ENCODE measurements around the gene CKMT2. TPM values are rescaled to one million over a fixed set of nuclear protein-coding genes. Genes with fewer than 3 reads are reported as not detected.

CKMT2 gene
- total RNA-seq, 1 experiment from 2014 or later: 1.8 TPM

DNA sequence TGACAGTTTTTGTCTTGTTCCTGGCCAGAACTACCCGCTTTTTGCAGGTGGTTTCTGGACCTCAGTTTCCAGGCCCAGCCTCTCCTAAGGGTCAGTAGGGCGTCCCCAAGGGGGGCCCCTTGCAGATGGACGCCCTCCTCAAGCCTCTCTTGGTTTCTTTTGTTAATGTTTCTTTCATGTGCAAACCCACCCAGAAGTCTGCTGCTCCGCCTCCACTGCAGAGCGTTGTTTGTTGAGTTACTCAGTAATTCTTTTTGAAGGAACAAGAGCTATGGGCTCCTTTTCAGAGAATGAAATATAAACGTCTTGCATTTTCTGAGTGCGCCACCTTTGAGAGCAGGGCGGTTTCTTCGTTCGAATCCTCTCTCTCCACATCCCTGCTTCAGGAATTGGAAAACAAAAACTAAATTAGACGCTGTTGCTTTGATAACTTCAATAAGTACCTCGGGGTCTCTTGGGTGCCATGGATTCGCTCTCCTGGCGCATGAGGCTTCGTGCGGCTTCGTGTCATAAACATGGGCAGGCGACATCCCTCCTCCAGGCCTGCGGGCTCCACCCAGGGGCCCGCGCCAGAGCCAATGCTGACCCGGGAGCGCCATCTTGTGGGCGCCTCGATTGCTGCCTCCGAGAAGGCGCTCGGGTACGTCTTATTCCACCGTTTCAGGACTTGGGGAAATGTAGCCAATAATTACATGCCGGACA lies 38.3 kb upstream of the CKMT2 start:
- Mint-ChIP-seq H3K4me1 (peaks cover 34% of the 10 kb centered on the region), H3K27ac (no peak overlapping the region), H3K4me3 (peak overlapping the region; percentile 52), H3K27me3 (ENCODE audit: low read depth) (peaks cover 4% of the 10 kb centered on the region), H3K36me3 (no peaks in the 10 kb centered on the region), H3K9me3 (no peaks in the 10 kb centered on the region)
- peak; percentile 95 for ATAC-seq
- peak; percentile 89 for DNase-seq (ENCODE audit: low spot score)
- POLR2A ChIA-PET: no interaction called here
- CTCF ChIA-PET: interaction anchor here (0.6 to 2.3 kb wide), 12 partner anchors 10 to 483 kb away, joined by 3 to 15 read pairs (median 4); no protein-coding TSS in a partner anchor
- TF ChIP-seq CREB1 (CRISPR knock-in tag; IDR thresholded peaks at IDR 0.05) (no peak), TEAD1 (CRISPR knock-in tag; IDR thresholded peaks at IDR 0.05) (0 out of 2 replicates have a peak, but pooled peaks have one; percentile 52), GABPB1 (CRISPR knock-in tag; IDR thresholded peaks at IDR 0.05) (no peak), JAZF1 (CRISPR knock-in tag; IDR thresholded peaks at IDR 0.05) (no peak), EMX1 (CRISPR knock-in tag; IDR thresholded peaks at IDR 0.05) (no peak), NR1H2 (CRISPR knock-in tag; IDR thresholded peaks at IDR 0.05) (no peak), IRF2 (CRISPR knock-in tag; IDR thresholded peaks at IDR 0.05; ENCODE audit: borderline replicate concordance, low read depth) (no peak), TP53 (CRISPR knock-in tag; IDR thresholded peaks at IDR 0.05) (no peak), SOX15 (CRISPR knock-in tag; IDR thresholded peaks at IDR 0.05) (no peak), KAT7 (CRISPR knock-in tag; IDR thresholded peaks at IDR 0.05; ENCODE audit: borderline replicate concordance) (no peak), NFATC4 (CRISPR knock-in tag; IDR thresholded peaks at IDR 0.05) (no peak), ZNF138 (CRISPR knock-in tag; conservative IDR thresholded peaks at IDR 0.05) (no peak), HMGA2 (CRISPR knock-in tag; IDR thresholded peaks at IDR 0.05) (no peak)
- TF ChIP-seq, protein P1, sequence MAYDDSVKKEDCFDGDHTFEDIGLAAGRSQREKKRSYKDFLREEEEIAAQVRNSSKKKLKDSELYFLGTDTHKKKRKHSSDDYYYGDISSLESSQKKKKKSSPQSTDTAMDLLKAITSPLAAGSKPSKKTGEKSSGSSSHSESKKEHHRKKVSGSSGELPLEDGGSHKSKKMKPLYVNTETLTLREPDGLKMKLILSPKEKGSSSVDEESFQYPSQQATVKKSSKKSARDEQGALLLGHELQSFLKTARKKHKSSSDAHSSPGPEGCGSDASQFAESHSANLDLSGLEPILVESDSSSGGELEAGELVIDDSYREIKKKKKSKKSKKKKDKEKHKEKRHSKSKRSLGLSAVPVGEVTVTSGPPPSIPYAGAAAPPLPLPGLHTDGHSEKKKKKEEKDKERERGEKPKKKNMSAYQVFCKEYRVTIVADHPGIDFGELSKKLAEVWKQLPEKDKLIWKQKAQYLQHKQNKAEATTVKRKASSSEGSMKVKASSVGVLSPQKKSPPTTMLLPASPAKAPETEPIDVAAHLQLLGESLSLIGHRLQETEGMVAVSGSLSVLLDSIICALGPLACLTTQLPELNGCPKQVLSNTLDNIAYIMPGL (CRISPR knock-in tag; IDR thresholded peaks at IDR 0.05): no peak
- TF ChIP-seq, protein P2, sequence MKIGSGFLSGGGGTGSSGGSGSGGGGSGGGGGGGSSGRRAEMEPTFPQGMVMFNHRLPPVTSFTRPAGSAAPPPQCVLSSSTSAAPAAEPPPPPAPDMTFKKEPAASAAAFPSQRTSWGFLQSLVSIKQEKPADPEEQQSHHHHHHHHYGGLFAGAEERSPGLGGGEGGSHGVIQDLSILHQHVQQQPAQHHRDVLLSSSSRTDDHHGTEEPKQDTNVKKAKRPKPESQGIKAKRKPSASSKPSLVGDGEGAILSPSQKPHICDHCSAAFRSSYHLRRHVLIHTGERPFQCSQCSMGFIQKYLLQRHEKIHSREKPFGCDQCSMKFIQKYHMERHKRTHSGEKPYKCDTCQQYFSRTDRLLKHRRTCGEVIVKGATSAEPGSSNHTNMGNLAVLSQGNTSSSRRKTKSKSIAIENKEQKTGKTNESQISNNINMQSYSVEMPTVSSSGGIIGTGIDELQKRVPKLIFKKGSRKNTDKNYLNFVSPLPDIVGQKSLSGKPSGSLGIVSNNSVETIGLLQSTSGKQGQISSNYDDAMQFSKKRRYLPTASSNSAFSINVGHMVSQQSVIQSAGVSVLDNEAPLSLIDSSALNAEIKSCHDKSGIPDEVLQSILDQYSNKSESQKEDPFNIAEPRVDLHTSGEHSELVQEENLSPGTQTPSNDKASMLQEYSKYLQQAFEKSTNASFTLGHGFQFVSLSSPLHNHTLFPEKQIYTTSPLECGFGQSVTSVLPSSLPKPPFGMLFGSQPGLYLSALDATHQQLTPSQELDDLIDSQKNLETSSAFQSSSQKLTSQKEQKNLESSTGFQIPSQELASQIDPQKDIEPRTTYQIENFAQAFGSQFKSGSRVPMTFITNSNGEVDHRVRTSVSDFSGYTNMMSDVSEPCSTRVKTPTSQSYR (CRISPR knock-in tag; IDR thresholded peaks at IDR 0.05): no peak
- TF ChIP-seq, protein P3, sequence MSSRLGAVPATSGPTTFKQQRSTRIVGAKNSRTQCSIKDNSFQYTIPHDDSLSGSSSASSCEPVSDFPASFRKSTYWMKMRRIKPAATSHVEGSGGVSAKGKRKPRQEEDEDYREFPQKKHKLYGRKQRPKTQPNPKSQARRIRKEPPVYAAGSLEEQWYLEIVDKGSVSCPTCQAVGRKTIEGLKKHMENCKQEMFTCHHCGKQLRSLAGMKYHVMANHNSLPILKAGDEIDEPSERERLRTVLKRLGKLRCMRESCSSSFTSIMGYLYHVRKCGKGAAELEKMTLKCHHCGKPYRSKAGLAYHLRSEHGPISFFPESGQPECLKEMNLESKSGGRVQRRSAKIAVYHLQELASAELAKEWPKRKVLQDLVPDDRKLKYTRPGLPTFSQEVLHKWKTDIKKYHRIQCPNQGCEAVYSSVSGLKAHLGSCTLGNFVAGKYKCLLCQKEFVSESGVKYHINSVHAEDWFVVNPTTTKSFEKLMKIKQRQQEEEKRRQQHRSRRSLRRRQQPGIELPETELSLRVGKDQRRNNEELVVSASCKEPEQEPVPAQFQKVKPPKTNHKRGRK (CRISPR knock-in tag; IDR thresholded peaks at IDR 0.05; ENCODE audit: borderline replicate concordance): no peak
- TF ChIP-seq, protein P4, sequence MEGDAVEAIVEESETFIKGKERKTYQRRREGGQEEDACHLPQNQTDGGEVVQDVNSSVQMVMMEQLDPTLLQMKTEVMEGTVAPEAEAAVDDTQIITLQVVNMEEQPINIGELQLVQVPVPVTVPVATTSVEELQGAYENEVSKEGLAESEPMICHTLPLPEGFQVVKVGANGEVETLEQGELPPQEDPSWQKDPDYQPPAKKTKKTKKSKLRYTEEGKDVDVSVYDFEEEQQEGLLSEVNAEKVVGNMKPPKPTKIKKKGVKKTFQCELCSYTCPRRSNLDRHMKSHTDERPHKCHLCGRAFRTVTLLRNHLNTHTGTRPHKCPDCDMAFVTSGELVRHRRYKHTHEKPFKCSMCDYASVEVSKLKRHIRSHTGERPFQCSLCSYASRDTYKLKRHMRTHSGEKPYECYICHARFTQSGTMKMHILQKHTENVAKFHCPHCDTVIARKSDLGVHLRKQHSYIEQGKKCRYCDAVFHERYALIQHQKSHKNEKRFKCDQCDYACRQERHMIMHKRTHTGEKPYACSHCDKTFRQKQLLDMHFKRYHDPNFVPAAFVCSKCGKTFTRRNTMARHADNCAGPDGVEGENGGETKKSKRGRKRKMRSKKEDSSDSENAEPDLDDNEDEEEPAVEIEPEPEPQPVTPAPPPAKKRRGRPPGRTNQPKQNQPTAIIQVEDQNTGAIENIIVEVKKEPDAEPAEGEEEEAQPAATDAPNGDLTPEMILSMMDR (IDR thresholded peaks at IDR 0.05): peak; percentile 77
- TF ChIP-seq, protein P5, sequence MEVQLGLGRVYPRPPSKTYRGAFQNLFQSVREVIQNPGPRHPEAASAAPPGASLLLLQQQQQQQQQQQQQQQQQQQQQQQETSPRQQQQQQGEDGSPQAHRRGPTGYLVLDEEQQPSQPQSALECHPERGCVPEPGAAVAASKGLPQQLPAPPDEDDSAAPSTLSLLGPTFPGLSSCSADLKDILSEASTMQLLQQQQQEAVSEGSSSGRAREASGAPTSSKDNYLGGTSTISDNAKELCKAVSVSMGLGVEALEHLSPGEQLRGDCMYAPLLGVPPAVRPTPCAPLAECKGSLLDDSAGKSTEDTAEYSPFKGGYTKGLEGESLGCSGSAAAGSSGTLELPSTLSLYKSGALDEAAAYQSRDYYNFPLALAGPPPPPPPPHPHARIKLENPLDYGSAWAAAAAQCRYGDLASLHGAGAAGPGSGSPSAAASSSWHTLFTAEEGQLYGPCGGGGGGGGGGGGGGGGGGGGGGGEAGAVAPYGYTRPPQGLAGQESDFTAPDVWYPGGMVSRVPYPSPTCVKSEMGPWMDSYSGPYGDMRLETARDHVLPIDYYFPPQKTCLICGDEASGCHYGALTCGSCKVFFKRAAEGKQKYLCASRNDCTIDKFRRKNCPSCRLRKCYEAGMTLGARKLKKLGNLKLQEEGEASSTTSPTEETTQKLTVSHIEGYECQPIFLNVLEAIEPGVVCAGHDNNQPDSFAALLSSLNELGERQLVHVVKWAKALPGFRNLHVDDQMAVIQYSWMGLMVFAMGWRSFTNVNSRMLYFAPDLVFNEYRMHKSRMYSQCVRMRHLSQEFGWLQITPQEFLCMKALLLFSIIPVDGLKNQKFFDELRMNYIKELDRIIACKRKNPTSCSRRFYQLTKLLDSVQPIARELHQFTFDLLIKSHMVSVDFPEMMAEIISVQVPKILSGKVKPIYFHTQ (CRISPR knock-in tag; IDR thresholded peaks at IDR 0.05): no peak
- TF ChIP-seq, protein P6, sequence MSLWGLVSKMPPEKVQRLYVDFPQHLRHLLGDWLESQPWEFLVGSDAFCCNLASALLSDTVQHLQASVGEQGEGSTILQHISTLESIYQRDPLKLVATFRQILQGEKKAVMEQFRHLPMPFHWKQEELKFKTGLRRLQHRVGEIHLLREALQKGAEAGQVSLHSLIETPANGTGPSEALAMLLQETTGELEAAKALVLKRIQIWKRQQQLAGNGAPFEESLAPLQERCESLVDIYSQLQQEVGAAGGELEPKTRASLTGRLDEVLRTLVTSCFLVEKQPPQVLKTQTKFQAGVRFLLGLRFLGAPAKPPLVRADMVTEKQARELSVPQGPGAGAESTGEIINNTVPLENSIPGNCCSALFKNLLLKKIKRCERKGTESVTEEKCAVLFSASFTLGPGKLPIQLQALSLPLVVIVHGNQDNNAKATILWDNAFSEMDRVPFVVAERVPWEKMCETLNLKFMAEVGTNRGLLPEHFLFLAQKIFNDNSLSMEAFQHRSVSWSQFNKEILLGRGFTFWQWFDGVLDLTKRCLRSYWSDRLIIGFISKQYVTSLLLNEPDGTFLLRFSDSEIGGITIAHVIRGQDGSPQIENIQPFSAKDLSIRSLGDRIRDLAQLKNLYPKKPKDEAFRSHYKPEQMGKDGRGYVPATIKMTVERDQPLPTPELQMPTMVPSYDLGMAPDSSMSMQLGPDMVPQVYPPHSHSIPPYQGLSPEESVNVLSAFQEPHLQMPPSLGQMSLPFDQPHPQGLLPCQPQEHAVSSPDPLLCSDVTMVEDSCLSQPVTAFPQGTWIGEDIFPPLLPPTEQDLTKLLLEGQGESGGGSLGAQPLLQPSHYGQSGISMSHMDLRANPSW (CRISPR knock-in tag; conservative IDR thresholded peaks at IDR 0.05; ENCODE audit: low read depth): no peak

Data from WTC11 (cell line).